ENCODE data around the gene KDSR. TPM values are rescaled to one million over a fixed set of nuclear protein-coding genes. Genes with fewer than 3 reads are reported as not detected.

KDSR gene
- total and polyA plus RNA-seq, 10 donors, result 5.7 to 42.2 (median 32.6) TPM

GRCh38 chr18:63339920-63340484, 27.0 kb downstream of the KDSR start:
- no peak overlapping the region for H3K4me3 ChIP-seq
- peaks cover 0 to 94% (median 42%) of the 10 kb centered on the region in 6 donors for H3K36me3 ChIP-seq
- H3K27me3 ChIP-seq (replicated peaks in 1 of 7), result no peaks in the 10 kb centered on the region
- no peak for DNase-seq
- intact Hi-C loops (cut with DNase I; ENCODE audit: low total_unique reads), result no loop called here
- H3K4me1 ChIP-seq, result peaks cover 0 to 4% (median 0%) of the 10 kb centered on the region in 6 donors
- WGBS, 5 donors, result 28 to 43% (median 32%) methylated on average over 4 of the region's 4 CpGs
- H3K27ac ChIP-seq, result no peak overlapping the region
- TF ChIP-seq POLR2A (IDR thresholded peaks at IDR 0.05) (no peak), CTCF (IDR thresholded peaks at IDR 0.05 in 8 of 11, conservative IDR thresholded peaks at IDR 0.05 in 3 of 11) (peak in 8 of 11 experiments; percentile 9 to 65 (median 50))
- H3K9me3 ChIP-seq, result no peaks in the 10 kb centered on the region

GRCh38 chr18:63336366-63337099, 30.5 kb downstream of the KDSR start:
- Histone ChIP-seq H3K36me3 (peaks cover 0 to 91% (median 49%) of the 10 kb centered on the region in 6 donors), H3K4me1 (no peaks in the 10 kb centered on the region), H3K9me3 (no peaks in the 10 kb centered on the region), H3K27me3 (replicated peaks in 1 of 7) (no peaks in the 10 kb centered on the region), H3K4me3 (no peak overlapping the region), H3K27ac (peak overlapping the region in 6 of 8 donors; percentile 1 to 60 (median 38))
- no peak for DNase-seq
- WGBS, 5 donors, result 67 to 80% (median 74%) methylated on average over 8 of the region's 8 CpGs
- TF ChIP-seq CTCF (IDR thresholded peaks at IDR 0.05 in 8 of 11, conservative IDR thresholded peaks at IDR 0.05 in 3 of 11) (no peak), POLR2AphosphoS5 (IDR thresholded peaks at IDR 0.05) (no peak), POLR2A (IDR thresholded peaks at IDR 0.05) (no peak)
- intact Hi-C loops (cut with DNase I; ENCODE audit: low total_unique reads), result no loop called here

GRCh38 chr18:63331105-63331504, 35.9 kb downstream of the KDSR start:
- no peaks in the 10 kb centered on the region for H3K4me1 ChIP-seq
- DNase-seq, result no peak
- H3K27me3 ChIP-seq (replicated peaks in 1 of 7), result no peaks in the 10 kb centered on the region
- H3K9me3 ChIP-seq, result no peaks in the 10 kb centered on the region
- no peak overlapping the region for H3K27ac ChIP-seq
- no peak overlapping the region for H3K4me3 ChIP-seq
- WGBS, 5 donors, result 90 to 98% (median 97%) methylated on average over 4 of the region's 4 CpGs
- TF ChIP-seq CTCF (IDR thresholded peaks at IDR 0.05 in 8 of 11, conservative IDR thresholded peaks at IDR 0.05 in 3 of 11), result no peak
- no peak for TF ChIP-seq POLR2A (IDR thresholded peaks at IDR 0.05)
- TF ChIP-seq POLR2AphosphoS5 (IDR thresholded peaks at IDR 0.05), result no peak
- H3K36me3 ChIP-seq, result peaks cover 0 to 66% (median 44%) of the 10 kb centered on the region in 6 donors
- intact Hi-C loops (cut with DNase I; ENCODE audit: low total_unique reads), result no loop called here

GRCh38 chr18:63329431-63330145, 37.4 kb downstream of the KDSR start:
- Histone ChIP-seq H3K27ac (no peak overlapping the region), H3K9me3 (no peaks in the 10 kb centered on the region), H3K4me1 (no peaks in the 10 kb centered on the region), H3K36me3 (peaks cover 0 to 50% (median 35%) of the 10 kb centered on the region in 6 donors), H3K27me3 (replicated peaks in 1 of 7) (no peaks in the 10 kb centered on the region), H3K4me3 (no peak overlapping the region)
- DNase-seq, result no peak
- WGBS, 5 donors, result 91 to 98% (median 96%) methylated on average over 7 of the region's 7 CpGs
- no peak for TF ChIP-seq POLR2AphosphoS5 (IDR thresholded peaks at IDR 0.05)
- TF ChIP-seq POLR2A (IDR thresholded peaks at IDR 0.05), result no peak
- no peak for TF ChIP-seq CTCF (IDR thresholded peaks at IDR 0.05 in 8 of 11, conservative IDR thresholded peaks at IDR 0.05 in 3 of 11)
- intact Hi-C loops (cut with DNase I; ENCODE audit: low total_unique reads), result no loop called here
